Testis (tissue), 3 donors: Measurements from ENCODE around the gene FRY. TPM values are rescaled to one million over a fixed set of nuclear protein-coding genes. Genes with fewer than 3 reads are reported as not detected.

Source experiments
- DNase-seq: peaks from one replicate; pipeline ENCODE4 v3.0.0-alpha.2; 2019
- H3K27ac ChIP-seq, 2 donors: fragments of 200-600 bp; sonication (generic); one replicate each; pipeline ENCODE4 v1.5.1; 2019
- H3K27me3 ChIP-seq: fragments of 200-600 bp; sonication (generic); one replicate; pipeline ENCODE4 v1.5.1; 2019
- H3K36me3 ChIP-seq: fragments of 200-600 bp; sonication (generic); one replicate; pipeline ENCODE4 v1.5.1; 2017; ENCODE audit warnings: low read depth; ENCODE audit errors: missing control alignments
- H3K4me1 ChIP-seq: fragments of 200-600 bp; sonication (generic); one replicate; pipeline ENCODE4 v1.5.1; 2019
- H3K4me3 ChIP-seq, 2 donors: fragments of 200-600 bp; sonication (generic); one replicate each; pipeline ENCODE4 v1.5.1; 2017 to 2019
- H3K9me3 ChIP-seq: fragments of 200-600 bp; sonication (generic); one replicate; pipeline ENCODE4 v1.5.1; 2017
- POLR2A ChIP-seq: fragments of 450-650 bp; IDR thresholded peaks from one replicate; pipeline ENCODE4 v1.6.1; 2017; ENCODE audit warnings: antibody characterized with exemption, mild to moderate bottlenecking, moderate library complexity
- WGBS, 2 donors: methylation state at CpG; one replicate each; pipeline ENCODE4 v1.1.5; 2018; 5-methylcytosine and 5-hydroxymethylcytosine counted together
- intact Hi-C: fragments of 100-400 bp; cut with DNase I; formaldehyde crosslinking; loops from one replicate; pipeline ENCODE4 v1.15.1; 2023; ENCODE audit warnings: low total_unique reads
- polyA plus RNA-seq: library from polyadenylated mRNA; stranded (reverse); fragments of 350-450 nt; fragmentation: Illumina TruSeq; extraction: RNeasy Lipid Tissue Mini Kit (QIAGEN cat#74804); gene quantifications from one replicate; pipeline ENCODE4 v1.2.3, GENCODE V29; 2014; ENCODE audit warnings: low read depth, low replicate concordance; ENCODE audit not compliant: insufficient read depth
- total RNA-seq, 2 donors: library from RNA; depleted of rRNA; stranded (reverse); fragments of >200 nt; gene quantifications; one replicate each; pipeline ENCODE4 v1.2.3, GENCODE V29; 2016
- TF ChIP-seq, protein P1 (sequence below), 3 experiments: fragments of 450-650 bp in 2 of 3; fragments of 200-600 bp in 1 of 3; sonication (generic) in 1 of 3; IDR thresholded peaks; one replicate each; pipeline ENCODE4 v1.5.1; 2016 to 2019; ENCODE audit warnings: antibody characterized with exemption in 3 of 3, mild to moderate bottlenecking in 2 of 3, moderate library complexity in 1 of 3

FRY gene
- total and polyA plus RNA-seq, 3 donors from 2014 or later = 24.8 to 26.6 (median 25.9) TPM

DNA sequence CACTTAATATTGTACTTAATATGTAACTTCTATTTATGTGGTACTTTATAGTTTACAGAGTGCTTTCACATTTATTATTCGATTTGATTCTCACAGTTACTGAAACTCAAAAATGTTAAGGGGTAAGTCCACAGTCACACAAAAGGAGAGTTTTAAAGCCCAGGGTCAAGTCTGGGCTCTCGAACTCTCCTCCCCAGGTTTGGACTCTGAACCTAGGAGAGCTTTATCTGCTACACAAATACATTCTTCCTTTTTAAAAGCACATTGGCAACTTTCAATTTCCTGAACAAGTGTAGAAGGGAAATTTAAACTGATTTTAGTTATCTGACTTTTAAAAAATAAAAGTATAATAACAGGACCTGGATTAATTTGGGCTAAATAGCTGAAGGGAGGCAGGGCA lies 144.4 kb downstream of the FRY start:
- intact Hi-C loops = no loop called here
- DNase-seq = no peak
- H3K4me1 ChIP-seq = no peaks in the 10 kb centered on the region
- H3K27ac ChIP-seq = no peak overlapping the region
- TF ChIP-seq POLR2A = no peak
- TF ChIP-seq, protein P1, sequence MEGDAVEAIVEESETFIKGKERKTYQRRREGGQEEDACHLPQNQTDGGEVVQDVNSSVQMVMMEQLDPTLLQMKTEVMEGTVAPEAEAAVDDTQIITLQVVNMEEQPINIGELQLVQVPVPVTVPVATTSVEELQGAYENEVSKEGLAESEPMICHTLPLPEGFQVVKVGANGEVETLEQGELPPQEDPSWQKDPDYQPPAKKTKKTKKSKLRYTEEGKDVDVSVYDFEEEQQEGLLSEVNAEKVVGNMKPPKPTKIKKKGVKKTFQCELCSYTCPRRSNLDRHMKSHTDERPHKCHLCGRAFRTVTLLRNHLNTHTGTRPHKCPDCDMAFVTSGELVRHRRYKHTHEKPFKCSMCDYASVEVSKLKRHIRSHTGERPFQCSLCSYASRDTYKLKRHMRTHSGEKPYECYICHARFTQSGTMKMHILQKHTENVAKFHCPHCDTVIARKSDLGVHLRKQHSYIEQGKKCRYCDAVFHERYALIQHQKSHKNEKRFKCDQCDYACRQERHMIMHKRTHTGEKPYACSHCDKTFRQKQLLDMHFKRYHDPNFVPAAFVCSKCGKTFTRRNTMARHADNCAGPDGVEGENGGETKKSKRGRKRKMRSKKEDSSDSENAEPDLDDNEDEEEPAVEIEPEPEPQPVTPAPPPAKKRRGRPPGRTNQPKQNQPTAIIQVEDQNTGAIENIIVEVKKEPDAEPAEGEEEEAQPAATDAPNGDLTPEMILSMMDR (IDR thresholded peaks at IDR 0.05) = no peak
- no peaks in the 10 kb centered on the region for H3K36me3 ChIP-seq
- 67 to 72% methylated on average over 2 of the region's 2 CpGs for WGBS, 2 donors
- no peaks in the 10 kb centered on the region for H3K27me3 ChIP-seq
- no peak overlapping the region for H3K4me3 ChIP-seq
- no peaks in the 10 kb centered on the region for H3K9me3 ChIP-seq

DNA sequence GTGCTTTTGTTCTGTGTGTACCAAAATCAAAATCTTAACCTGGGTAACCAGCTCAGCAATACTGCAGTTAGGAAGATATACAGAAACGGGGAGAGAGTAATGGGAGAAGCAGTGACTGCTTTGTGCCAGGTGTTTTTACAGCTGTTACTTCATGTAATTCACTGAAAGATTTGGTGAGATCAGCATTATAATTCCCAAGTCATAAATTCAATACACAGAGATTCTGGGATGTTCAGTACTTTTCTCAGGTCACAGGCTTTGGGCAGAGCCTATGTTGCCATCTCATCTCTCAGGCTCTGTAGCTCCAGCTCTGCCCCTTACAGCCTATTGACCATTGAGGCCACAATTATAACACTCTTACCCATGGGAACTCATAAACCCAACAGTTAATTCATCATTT lies 145.1 kb downstream of the FRY start:
- Histone ChIP-seq H3K27ac (no peak overlapping the region), H3K9me3 (no peaks in the 10 kb centered on the region), H3K4me3 (no peak overlapping the region), H3K4me1 (no peaks in the 10 kb centered on the region), H3K27me3 (no peaks in the 10 kb centered on the region), H3K36me3 (no peaks in the 10 kb centered on the region)
- 79 to 90% methylated on average over 1 of the region's 1 CpG for WGBS, 2 donors
- intact Hi-C loops = no loop called here
- TF ChIP-seq, protein P1 (IDR thresholded peaks at IDR 0.05) = no peak
- no peak for TF ChIP-seq POLR2A
- DNase-seq = no peak

DNA sequence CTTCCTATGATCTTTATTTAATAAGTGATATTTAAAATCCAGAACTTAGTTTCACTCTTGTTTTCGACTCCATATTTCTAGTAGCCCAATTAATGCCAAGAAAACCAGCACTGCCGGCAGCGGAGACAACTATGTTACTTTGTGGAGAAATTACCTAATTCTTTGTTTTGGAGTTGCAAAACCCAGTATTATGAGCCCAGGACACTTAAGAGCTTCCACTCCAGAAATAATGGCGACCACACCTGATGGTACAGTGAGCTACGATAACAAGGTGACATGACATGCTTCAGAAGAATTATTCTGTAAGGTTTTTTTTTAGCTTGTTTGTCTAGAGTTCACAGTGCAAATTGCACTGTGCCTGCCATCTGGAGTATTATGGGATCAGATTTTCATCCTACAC lies 147.2 kb downstream of the FRY start:
- no peak overlapping the region for H3K4me3 ChIP-seq
- H3K27ac ChIP-seq = no peak overlapping the region
- DNase-seq = no peak
- H3K27me3 ChIP-seq = no peaks in the 10 kb centered on the region
- no peaks in the 10 kb centered on the region for H3K36me3 ChIP-seq
- no peaks in the 10 kb centered on the region for H3K4me1 ChIP-seq
- intact Hi-C loops = no loop called here
- 87% methylated on average over 5 of the region's 5 CpGs for WGBS, 2 donors
- no peaks in the 10 kb centered on the region for H3K9me3 ChIP-seq
- TF ChIP-seq POLR2A = no peak
- TF ChIP-seq, protein P1 (IDR thresholded peaks at IDR 0.05) = no peak

DNA sequence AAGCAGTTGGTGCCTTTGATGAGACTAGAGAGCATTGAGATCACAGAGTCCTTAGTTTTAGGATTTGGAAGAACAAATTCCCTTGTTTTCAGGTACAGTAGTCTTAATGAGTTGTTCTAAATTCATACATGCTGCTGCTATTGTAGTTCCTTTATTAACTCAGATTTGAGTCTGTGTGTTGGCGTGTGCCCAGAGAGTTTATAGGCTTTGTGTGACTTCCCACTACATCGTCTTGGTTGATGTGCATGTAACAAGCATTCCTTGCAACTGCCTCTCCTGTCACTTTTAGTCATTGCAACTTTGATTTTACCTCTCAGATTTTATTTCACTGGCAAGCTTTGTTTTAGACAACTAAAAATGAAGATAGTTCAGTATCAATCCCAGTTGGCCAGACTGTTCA lies 148.1 kb downstream of the FRY start:
- intact Hi-C loops = no loop called here
- no peaks in the 10 kb centered on the region for H3K36me3 ChIP-seq
- no peak overlapping the region for H3K27ac ChIP-seq
- no peak for DNase-seq
- H3K4me3 ChIP-seq = no peak overlapping the region
- no peaks in the 10 kb centered on the region for H3K4me1 ChIP-seq
- H3K27me3 ChIP-seq = no peaks in the 10 kb centered on the region
- TF ChIP-seq POLR2A = no peak
- TF ChIP-seq, protein P1 (IDR thresholded peaks at IDR 0.05) = no peak
- WGBS, 2 donors = 87 to 93% methylated on average over 2 of the region's 2 CpGs
- no peaks in the 10 kb centered on the region for H3K9me3 ChIP-seq

DNA sequence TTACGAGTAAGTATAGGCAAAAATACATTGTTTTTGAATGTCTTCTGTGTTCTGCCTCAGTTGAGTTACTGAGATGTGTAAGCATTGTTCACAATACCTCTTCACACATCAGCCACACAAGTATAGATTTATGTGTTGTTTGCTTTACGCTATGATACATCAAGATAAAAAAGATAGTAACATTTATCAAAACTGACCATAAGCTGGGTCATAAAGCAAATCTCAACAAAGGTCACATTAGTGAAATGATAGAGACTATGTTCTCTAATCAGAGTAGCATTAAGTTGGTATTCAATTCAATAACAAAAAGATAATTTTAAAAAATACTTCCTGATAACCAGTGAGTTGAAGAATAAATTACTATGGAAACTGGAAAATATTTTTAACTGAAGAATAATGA lies 156.1 kb downstream of the FRY start:
- no peak for DNase-seq
- no peak overlapping the region for H3K27ac ChIP-seq
- intact Hi-C loops = no loop called here
- 94 to 97% methylated on average over 2 of the region's 2 CpGs for WGBS, 2 donors
- no peaks in the 10 kb centered on the region for H3K9me3 ChIP-seq
- no peak overlapping the region for H3K4me3 ChIP-seq
- no peaks in the 10 kb centered on the region for H3K4me1 ChIP-seq
- H3K36me3 ChIP-seq = no peaks in the 10 kb centered on the region
- H3K27me3 ChIP-seq = no peaks in the 10 kb centered on the region
- TF ChIP-seq POLR2A = no peak
- TF ChIP-seq, protein P1 (IDR thresholded peaks at IDR 0.05) = no peak
